ENCODE data around the gene FBXL13.

Gene FBXL13

GRCh38 chr7:102860351-102860811 is 214.2 kb downstream of the FBXL13 start:
- no peak overlapping the region for H3K4me3 ChIP-seq (replicated peaks; ENCODE audit: insufficient read depth, low read length)
- H3K27ac ChIP-seq (replicated peaks), result no peak overlapping the region
- no peaks in the 10 kb centered on the region for H3K27me3 ChIP-seq (ENCODE audit: insufficient read depth, poor library complexity, severe bottlenecking)
- DNase-seq (ENCODE audit: low read depth in 1 of 2, low spot score in 1 of 2), result no peak
- TF ChIP-seq GABPA (IDR thresholded peaks at IDR 0.05; ENCODE audit: low read depth) (no peak), POLR2AphosphoS5 (IDR thresholded peaks at IDR 0.05; ENCODE audit: low read depth) (no peak), SPI1 (IDR thresholded peaks at IDR 0.05; ENCODE audit: borderline replicate concordance, low read depth) (no peak), CTCF (IDR thresholded peaks at IDR 0.05; ENCODE audit: insufficient read depth, low read length) (no peak)

- Histone ChIP-seq H3K27me3 (ENCODE audit: insufficient read depth, poor library complexity, severe bottlenecking) (no peaks in the 10 kb centered on the region), H3K27ac (replicated peaks) (no peak overlapping the region), H3K4me3 (replicated peaks; ENCODE audit: insufficient read depth, low read length) (no peak overlapping the region)
- DNase-seq (ENCODE audit: low read depth in 1 of 2, low spot score in 1 of 2), result no peak
- TF ChIP-seq REST (IDR thresholded peaks at IDR 0.05; ENCODE audit: insufficient replicate concordance, low read depth), result no peak
- no peak for TF ChIP-seq POLR2AphosphoS5 (IDR thresholded peaks at IDR 0.05; ENCODE audit: low read depth)
- TF ChIP-seq GABPA (IDR thresholded peaks at IDR 0.05; ENCODE audit: low read depth), result no peak
- TF ChIP-seq SPI1 (IDR thresholded peaks at IDR 0.05; ENCODE audit: borderline replicate concordance, low read depth), result no peak
- TF ChIP-seq CTCF (IDR thresholded peaks at IDR 0.05; ENCODE audit: insufficient read depth, low read length), result no peak
These were observed 214.8 kb downstream of the FBXL13 start for GRCh38 chr7:102859799-102860125.

- TF ChIP-seq POLR2AphosphoS5 (IDR thresholded peaks at IDR 0.05; ENCODE audit: low read depth), result no peak
- TF ChIP-seq SPI1 (IDR thresholded peaks at IDR 0.05; ENCODE audit: borderline replicate concordance, low read depth), result no peak
- TF ChIP-seq REST (IDR thresholded peaks at IDR 0.05; ENCODE audit: insufficient replicate concordance, low read depth), result no peak
- no peak for TF ChIP-seq GABPA (IDR thresholded peaks at IDR 0.05; ENCODE audit: low read depth)
- no peak for TF ChIP-seq CTCF (IDR thresholded peaks at IDR 0.05; ENCODE audit: insufficient read depth, low read length)
- Histone ChIP-seq H3K27ac (replicated peaks) (no peak overlapping the region), H3K27me3 (ENCODE audit: insufficient read depth, poor library complexity, severe bottlenecking) (no peaks in the 10 kb centered on the region), H3K4me3 (replicated peaks; ENCODE audit: insufficient read depth, low read length) (no peak overlapping the region)
- DNase-seq (ENCODE audit: low read depth in 1 of 2, low spot score in 1 of 2), result no peak
These were observed 215.4 kb downstream of the FBXL13 start for GRCh38 chr7:102859084-102859798.

GRCh38 chr7:102856036-102856435 is 218.6 kb downstream of the FBXL13 start:
- Histone ChIP-seq H3K27me3 (ENCODE audit: insufficient read depth, poor library complexity, severe bottlenecking) (no peaks in the 10 kb centered on the region), H3K4me3 (replicated peaks; ENCODE audit: insufficient read depth, low read length) (no peak overlapping the region), H3K27ac (replicated peaks) (no peak overlapping the region)
- DNase-seq (ENCODE audit: low read depth in 1 of 2, low spot score in 1 of 2), result no peak
- TF ChIP-seq CTCF (IDR thresholded peaks at IDR 0.05; ENCODE audit: insufficient read depth, low read length) (no peak), REST (IDR thresholded peaks at IDR 0.05; ENCODE audit: insufficient replicate concordance, low read depth) (no peak), POLR2AphosphoS5 (IDR thresholded peaks at IDR 0.05; ENCODE audit: low read depth) (no peak), SPI1 (IDR thresholded peaks at IDR 0.05; ENCODE audit: borderline replicate concordance, low read depth) (no peak), GABPA (IDR thresholded peaks at IDR 0.05; ENCODE audit: low read depth) (no peak)
